ENCODE results near the gene ADAMTSL3.

ADAMTSL3 gene

DNA sequence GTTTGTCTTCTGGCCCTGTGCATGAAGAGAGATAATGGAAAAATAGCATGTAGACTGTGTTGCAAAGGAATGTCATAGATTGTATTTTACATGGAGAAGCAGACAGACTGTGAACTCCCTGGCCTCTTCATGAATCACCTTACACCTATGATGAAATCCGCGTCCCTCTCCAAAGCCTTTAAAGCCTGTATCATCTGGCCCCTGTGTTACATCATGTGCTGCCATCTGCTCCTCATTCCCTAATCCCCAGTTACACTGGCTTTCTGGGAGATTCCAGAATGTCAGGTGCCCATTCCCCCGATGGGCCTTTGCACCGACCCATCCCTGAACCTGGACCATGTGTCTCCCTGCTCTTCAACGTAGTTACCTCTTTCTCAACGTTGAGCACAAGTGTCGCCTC lies 190.8 kb downstream of the ADAMTSL3 start:
- no peak for DNase-seq

DNA sequence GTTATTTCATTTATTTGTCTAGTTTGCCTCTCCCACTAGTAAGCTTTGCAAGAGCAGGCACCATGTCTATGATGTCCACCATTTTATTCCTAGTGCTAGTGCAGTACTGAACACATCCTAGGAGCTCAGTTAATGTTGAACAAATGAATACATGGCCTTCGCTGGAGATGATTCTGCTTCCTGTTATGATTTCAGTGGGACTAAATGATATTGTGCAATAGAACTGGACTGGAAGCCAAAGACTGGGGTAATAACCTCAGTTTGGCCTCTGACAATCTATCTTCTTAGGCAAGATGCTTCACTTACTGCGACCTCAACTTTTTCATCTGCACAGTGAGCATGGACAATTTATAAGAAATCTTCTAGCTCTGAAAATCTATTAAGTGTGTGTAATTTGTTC lies 191.3 kb downstream of the ADAMTSL3 start:
- DNase-seq = no peak

DNA sequence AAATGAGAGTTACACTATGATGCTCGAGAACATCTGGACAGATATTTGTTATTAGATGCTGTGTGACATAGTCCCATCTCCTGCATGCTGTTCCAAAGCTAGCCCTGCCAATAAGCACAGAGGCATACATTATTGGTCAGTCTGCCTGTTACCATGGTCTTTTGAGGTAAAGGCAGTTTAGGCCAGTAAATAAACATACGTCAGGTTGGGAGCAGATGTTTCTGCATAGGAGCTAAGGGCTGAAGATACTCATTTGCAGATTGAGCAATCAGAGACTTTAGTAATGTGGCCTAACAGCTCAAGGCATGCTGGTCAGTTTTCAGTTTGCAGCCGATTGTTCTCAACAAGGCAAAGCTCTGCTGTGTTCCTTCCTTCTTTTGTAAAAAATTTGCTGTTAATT lies 192.9 kb downstream of the ADAMTSL3 start:
- DNase-seq = no peak

DNA sequence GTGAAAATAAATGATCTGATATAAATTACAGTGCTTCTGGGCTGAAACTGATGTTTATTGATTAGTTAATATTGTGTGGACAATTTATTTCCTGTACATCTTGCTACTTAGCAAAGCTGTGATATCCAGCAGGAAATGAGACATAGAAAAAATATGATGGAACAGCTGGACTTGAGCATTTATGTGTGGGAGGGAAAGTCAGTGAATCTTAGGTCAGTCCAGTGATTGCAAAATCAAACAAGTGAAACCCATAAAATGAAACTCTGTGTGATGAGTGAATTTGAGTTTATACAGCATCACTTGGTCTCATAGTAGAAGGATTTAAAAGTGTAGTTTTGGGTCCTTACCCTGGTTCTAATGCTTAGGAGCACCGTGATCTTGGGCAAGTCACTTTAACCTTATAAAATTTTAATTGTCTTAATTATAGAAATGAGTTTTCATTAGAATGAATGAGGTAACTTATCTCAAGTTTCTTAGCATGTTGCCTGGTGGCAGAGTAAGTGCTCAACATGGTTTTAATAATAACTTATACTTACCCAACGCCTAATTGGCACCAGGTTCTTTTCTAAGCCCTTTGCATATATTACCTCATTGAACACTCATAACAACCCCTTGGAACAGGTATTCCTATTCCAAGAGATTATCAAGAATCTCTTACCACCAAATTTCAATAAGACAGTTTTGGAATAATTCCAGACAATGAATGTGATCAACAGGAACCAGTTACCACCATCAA lies 194.6 kb downstream of the ADAMTSL3 start:
- DNase-seq = no peak

DNA sequence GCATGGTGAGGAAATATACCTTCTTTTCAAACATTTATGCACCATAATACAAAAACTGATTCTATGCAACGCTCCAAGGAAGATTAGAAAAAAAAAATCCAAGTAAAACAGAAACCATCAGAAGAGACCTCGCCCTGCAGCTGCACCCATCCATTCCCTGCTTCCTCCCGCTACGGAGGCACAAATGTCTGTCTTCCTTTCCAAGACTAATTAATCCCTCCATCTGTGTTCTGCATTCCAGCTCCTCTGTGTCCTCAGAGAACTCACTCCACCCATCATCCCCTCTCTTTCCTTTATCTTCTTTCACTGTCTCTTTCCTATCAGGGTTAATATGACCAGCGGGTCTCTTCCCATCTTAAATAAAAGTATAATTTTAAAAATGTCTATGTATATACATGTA lies 196.1 kb downstream of the ADAMTSL3 start:
- DNase-seq = no peak

DNA sequence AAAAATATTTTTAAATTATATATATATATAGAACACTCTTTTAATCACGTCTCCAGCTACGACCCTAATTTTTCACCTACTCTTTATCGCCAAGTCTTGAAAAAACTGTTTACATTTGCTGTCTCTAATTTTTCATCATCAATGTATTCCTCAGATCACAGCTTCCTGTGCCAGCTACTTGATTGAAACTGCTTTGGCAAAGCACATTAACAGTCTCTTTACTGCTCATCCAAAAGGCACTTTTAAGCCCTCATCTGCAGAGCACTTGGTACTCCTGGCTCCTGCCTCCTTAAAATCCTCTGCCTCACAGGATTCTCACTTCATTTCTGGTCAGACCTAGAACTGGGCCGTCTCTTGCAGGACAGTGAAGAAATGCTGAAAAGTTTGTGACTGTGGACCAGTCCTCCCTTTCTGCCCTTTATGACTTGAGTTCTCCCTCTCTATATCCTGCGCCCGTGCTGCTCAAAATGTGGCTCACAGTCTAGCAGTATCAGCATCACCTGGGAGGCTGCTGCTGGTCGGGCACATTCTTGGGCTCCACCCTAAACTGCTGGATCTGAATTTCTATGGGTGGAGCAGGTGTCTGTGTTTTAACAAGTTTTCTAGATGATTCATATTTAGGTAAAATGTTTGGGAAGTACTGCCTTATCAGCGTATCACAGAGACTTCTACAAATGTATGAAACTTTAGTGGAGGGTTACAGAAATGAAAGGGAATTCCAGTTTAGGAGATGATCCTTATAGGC lies 196.8 kb downstream of the ADAMTSL3 start:
- DNase-seq = no peak

DNA sequence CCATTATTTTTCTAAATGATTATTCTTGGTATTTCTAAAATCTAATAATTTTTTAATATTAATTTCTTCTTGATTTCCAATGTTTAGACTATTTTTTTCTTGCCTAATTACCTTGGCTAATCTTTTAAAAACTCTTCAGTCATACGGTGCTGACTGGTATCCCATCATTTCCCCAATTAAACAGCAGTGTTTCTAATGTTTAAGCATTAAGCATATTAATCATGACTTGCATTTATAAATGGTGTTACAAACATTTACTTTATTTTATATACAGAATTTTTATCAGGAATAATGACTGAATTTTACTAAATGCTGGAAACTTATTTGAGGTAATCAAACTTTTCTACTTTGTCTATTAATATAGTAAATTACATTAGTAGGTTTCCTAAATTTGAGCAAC lies 199.3 kb downstream of the ADAMTSL3 start:
- no peak for DNase-seq

DNA sequence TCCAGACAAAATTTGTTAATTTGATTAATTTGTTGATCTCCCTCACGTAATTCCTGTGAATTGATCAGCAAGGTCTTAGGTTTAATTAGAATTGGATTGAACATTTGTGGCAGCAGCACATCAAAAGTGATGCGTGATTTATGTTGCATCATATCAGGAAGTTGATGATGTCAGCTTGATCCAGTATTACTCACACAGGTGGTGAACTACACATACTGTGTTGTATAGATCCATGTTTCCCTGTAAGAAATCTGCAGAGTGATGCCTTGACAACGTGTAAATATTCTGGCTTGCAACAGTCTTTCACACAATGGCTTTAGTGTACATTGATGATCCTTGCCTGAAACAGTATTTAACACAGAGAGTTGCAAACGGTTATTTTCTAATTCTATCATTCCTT lies 200.4 kb downstream of the ADAMTSL3 start:
- DNase-seq = no peak

DNA sequence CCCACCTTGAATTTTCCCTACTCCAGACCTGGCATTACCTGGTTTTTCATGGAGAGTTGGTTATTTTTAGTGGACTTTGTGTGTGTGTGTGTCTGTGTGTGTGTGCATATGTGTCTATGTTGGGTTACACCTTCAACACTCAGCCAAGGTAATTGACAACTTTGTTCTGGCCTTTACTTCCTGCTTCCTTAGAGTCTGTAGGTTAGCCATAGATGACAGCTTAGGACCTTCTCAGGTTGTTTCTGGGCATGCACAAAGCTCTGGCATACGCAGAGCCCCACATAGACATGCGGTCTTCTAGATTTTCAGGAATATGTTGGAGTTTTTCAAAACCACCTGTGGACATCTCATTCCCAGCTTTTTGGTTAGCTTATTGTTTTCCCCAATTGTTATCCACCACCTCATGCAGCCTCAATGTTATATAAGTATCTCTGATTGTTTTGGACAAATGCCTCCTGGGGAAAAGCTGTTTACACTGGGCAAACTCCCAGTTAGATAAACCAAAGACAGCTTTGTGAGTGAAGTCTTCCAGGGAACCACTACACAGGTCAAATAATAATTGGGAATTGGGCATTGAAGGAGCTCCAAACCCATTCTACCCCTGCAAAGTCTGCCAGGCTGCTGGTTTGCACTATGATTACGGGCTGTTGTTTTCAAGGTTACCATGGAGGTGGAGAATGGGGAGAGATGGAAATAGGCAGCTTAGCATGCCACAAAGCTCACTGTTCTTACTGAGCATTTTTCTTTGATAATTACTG lies 201.2 kb downstream of the ADAMTSL3 start:
- DNase-seq = no peak

DNA sequence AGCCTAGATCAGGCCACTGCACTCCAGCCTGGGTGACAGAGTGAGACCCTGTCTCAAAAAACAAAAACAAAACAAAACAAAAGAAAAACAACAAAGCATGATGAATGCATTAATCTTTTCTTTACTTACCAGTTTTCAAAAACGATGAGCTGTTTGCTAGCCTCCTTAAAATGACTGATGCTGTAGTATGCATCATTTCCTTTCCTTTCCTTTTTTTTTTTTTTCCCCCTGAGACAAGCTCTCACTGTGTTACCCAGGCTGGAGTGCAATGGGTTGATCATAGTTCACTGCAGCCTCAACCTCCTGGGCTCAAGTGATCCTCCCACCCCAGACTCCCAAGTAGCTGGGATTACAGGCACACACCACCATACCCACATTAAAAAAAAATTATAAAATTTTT lies 202.0 kb downstream of the ADAMTSL3 start:
- no peak for DNase-seq

DNA sequence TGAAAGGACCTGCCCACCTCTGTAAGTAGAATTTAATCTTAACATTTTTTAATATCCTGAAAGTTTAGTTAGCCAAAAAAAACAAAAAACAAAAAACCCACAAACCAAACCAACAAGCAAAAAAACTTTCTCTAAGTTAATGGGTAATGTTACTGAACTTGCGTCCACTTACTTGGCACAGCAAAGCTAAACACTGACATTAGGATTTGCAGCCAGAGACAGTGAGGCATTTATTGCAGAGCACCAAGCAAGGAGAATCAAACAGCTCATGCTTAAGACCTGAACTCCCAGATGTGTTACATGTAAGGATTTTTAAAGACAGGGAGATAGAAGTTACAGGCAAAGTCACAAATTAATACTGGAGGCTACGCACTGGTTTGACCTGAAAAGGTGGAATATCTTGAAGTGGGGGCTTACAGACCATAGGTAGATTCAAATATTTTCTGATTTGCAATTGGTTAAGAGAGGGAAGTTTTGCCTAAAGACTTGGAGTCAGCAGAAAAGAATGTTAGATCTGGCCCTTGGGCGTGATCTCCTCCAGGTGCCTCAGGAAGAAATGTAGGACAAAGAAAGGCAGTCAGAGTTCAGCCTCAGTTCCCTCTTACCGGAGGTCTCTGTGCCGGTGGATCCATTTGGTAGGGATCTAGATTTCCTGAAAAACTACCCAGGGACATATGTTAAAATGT lies 205.0 kb downstream of the ADAMTSL3 start:
- DNase-seq = no peak

DNA sequence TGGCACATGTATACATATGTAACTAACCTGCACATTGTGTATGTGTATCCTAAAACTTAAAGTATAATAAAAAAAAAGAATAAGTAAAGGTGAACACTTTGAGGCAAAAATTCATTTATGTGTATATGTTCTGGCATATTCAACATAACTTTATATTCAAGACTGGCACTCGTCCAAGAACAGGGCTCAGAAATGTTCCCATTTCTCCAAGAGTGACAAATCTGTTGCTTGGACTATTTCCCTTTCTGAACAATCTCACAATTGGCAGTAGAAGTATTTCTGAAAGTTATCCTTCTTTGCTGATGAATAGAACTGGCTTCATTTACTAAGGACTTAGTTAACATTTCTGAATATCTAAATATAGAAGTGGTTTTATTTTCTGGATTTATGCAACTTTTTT lies 212.8 kb downstream of the ADAMTSL3 start:
- no peak for DNase-seq

DNA sequence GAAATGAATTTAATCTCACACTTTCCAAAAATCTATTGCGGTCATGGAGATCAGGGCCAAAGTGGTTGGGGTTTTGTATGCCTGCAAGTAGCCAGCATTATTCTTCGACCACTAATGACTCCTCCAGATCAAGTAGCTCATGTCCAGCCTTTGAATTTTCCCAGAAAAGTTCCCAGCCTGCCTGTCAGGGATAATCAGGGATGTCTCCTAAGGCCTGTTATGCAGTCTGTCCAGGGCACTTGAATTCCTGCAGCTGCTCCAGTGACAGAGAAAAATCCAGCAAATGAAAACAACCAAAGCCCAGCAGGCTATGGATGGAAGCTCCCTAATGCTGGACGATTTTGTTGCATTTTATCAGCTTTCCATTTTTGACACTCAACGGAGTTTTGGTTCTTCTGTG lies 215.4 kb downstream of the ADAMTSL3 start:
- DNase-seq = no peak

DNA sequence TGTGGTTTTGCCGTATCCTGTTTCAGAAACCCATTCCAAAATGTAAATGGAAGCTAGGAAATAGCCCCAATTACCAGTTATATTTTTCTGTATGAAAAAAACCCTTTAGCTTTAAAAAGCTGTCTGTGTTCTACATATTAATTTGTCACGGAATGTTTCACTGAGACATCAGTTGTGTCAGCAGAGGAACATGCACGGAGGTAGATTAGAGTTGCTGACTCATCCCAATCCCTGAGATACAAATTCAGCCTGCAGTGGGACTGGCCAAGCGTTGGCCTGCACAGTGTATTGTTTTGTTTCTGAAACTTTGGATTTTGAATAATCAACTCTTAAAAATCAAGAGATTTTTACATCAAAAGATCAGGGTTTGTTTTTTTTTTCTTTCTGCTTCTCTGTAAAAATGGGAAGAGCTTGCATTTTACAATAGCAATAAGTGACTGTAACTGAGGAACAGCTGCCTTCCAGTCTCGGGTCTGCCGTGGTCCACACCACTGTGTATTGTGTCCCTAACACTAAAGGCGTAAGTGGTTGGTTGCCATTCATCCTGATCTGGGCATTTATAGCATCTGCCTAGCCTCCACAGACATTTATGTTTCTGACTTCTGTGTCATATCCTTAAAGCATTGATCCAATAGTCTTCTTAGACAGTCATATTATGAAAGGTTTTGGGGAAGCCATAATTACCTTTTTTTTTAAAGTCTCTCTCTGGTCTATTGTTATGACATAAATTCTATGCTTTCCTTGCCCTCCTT lies 218.1 kb downstream of the ADAMTSL3 start:
- no peak for DNase-seq

DNA sequence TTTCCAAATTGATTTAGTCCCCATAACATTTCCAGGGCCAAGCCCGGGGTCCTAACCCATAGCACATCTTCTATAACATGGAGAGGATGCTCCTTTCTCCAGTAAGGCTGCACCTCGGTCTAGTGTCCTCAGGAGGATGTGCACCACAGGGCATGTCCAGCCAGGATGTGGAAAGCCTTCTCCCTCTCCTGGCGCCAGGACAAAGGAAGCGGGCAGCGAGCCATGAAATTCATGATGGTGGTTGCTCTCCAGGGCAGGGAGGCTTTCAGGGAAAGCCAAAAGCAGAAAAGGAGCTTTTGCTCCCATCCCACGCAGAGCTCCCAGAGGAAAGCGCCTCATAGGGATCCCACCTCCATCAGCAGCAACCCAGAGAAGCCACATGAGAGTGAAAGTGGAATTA lies 220.0 kb downstream of the ADAMTSL3 start:
- DNase-seq = no peak

DNA sequence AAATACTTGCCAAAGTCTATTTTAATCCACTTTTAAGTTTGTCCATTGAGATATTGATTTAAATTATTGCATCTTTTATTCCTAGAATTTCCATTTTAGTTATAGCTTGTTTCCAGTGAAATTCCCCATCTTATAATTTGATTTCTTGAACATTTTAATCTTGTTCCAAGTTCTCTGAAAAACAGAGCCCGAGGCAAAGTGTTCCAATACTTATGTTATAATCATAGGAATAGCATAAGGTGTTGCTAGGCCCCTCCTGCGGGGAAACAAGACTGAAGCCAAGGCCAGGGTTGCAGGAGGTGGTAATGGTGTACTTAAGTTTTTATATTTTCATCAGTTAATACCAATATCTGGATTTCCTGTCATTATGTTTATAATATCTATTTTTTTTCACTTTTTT lies 226.6 kb downstream of the ADAMTSL3 start:
- no peak for DNase-seq

DNA sequence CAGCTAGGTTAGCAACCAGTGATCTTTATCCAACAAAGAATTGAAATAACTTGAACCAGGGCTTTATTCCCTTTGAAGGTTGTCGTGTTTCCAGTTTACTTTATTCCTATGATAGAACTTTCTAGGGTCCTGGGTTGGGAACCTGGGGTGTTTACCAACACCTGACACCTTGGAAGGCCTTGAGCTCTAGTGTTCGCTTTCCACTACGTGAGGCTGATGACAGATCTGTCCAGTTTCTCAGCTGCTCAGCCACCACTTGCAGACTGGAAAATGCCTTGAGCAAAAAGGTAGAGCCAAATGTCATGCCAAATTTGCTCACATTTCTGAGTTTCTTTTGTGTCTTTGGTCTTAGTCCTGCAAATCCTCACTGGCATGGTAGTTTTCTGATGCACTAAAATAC lies 227.2 kb downstream of the ADAMTSL3 start:
- no peak for DNase-seq

DNA sequence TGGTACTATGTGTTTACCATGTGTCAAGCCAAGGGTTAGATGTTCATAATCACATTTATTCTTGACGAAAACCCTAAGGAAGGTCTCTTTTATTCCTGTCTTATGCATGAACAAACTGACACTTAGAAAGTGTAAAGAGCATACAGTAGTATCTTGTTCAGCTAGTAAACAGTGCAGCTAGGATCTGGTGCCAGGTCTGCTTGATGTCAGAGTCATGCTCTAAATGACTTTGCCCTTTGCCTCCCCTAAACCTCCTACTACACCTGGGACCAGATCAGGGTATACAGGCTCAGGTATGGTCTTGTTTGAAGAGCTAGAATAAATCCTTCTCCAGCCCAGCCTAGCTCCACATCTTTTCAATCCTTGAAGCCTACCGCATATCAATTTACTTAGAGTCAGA lies 232.4 kb downstream of the ADAMTSL3 start:
- no peak for DNase-seq

DNA sequence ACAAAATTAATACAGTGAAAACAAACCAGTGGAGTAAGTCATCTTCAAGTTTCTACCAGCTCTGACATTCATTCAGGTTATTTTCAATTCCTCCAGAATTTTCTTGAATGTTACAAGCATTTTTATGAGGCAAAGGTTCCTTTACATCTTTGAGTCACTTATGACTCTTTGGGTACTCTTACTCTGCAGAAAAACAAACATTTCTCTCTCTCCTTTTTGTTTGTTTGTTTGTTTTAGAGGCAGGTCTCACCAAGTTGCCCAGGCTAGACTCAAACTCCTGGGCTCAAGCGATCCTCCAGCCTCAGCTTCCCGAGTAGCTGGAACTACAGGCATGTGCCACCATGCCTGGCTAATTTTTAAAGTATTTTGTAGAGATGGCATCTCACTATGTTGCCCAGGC lies 233.5 kb downstream of the ADAMTSL3 start:
- no peak for DNase-seq

DNA sequence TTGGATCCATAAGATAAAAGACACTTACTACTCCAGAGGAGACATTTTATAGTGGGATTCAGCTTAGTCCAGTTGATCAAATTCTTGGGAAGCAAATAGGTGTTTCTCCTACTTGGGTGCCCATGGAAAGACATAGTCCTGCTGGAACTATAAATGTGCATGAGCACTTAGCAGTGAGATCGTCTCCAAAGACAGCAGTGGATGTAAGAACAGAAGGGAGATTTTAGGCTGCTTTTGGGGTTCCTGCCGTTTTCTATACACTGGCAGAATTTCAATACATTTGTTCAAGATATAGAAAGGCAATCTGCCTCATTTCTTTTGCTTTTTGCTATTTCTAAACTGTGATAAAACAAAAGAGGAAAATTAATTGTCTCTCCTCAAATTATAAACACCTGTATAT lies 234.0 kb downstream of the ADAMTSL3 start:
- DNase-seq = no peak

DNA sequence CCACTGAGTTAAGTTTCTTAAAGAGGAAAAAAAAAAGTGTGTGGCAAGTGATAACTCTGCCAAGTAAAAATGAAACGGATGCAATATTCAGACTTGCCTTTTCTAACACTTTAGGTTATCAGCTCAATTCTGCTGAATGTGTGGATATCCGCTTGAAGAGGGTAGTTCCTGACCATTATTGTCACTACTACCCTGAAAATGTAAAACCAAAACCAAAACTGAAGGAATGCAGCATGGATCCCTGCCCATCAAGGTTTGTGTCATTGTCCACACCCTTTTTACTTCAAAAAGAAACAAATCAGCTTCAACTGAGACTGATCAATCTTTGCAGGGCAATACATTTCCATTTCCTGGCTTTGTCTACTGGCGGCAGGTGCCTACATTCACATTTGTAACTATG lies 236.1 kb downstream of the ADAMTSL3 start:
- no peak for DNase-seq

DNA sequence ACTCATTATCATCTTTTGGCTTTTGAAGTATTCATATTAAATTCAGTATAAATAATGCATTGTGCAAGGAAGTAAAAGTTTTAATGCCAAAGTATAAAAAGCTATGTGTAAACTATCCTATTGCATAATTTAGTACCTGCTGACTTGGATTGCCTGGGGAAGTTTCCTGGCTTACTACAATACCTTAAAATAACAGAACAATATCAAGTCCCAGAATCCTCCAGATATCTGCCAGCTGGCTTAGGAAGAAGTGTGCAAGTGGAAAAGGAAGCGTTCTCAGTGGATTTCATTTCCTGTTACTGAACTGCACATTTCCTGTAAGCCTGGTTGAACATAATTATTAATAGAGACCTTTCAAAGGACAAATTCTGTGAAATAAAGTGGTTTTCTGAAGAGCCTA lies 236.7 kb downstream of the ADAMTSL3 start:
- DNase-seq = no peak

DNA sequence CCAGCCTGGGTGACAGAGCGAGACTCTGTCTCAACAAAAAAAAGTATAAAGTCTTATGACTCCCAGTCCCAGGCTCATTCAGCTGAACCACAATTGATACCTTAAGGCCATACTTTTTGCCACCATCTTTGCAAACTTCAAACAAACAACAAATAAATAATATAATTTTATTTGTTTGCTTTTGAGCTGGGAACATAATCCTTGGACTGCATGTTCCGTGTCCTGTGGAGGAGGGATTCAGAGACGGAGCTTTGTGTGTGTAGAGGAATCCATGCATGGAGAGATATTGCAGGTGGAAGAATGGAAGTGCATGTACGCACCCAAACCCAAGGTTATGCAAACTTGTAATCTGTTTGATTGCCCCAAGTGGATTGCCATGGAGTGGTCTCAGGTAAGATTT lies 238.6 kb downstream of the ADAMTSL3 start:
- no peak for DNase-seq

All from NCI-H2171 (cell line).